G401 (cell line): Measurements from ENCODE around the gene NUTM2G. TPM values are rescaled to one million over a fixed set of nuclear protein-coding genes. Genes with fewer than 3 reads are reported as not detected.
"Not testable (repeated sequence)": the region's sequence is repeated elsewhere in the genome, so short reads cannot be mapped to it uniquely, and the experiment has no call there.

Experiments
- DNase-seq: peaks from one replicate; pipeline ENCODE4 v3.0.0-alpha.2; 2015; ENCODE audit warnings: low spot score
- in situ Hi-C: cut with HindIII; loops from 2 replicates; pipeline ENCODE4 v1.10.0; 2016; ENCODE audit warnings: low sequenced_read_pairs, mixed read lengths
- total RNA-seq: library from RNA; depleted of rRNA; stranded (reverse); fragments of >200 nt; shearing (Covaris generic); gene quantifications from 2 replicates; pipeline ENCODE4 v1.2.3, GENCODE V29; 2014; rRNA removed

Gene NUTM2G, protein sequence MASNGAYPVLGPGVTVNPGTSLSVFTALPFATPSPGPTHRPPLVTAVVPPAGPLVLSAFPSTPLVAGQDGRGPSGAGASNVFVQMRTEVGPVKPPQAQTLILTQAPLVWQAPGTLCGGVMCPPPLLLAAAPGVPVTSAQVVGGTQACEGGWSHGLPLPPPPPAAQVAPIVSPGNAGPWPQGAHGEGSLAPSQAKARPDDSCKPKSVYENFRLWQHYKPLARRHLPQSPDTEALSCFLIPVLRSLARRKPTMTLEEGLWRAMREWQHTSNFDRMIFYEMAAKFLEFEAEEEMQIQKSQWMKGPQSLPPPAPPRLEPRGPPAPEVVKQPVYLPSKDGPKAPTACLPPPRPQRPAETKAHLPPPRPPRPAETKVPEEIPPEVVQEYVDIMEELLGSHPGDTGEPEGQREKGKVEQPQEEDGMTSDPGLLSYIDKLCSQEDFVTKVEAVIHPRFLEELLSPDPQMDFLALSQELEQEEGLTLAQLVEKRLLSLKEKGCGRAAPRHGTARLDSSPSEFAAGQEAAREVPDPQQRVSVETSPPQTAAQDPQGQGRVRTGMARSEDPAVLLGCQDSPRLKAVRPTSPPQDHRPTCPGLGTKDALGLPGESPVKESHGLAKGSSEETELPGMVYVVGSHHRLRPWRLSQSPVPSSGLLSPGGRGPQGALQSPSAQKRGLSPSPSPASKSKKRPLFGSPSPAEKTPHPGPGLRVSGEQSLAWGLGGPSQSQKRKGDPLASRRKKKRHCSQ
- not detected in 2 replicates for total RNA-seq

DNA sequence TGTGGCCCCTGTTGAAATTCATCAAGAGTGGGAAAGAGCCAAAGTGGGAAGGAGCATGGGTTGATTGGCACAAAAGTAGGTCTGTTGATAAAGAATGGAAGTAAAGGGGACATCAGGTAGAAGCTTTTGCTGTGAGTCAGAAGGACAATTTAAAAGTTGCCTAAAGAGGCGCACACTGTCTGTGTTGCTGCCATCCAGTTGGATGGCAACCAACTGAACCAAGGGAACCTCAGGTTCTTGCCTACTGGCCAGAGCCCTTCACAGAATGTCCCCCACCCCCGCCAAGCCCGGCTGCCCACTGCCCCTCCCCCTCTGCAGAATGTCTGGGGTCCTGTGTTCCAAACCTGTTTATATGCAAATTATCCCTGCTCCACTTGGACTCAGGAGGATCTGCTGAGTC lies at the start of gene NUTM2G:
Gene NUTM2G, plus strand, starts transcription at position 301 of the 400 bp plus-strand sequence. CDS start 182 bp downstream, outside the sequence.
- DNase-seq, in situ Hi-C loops: not testable (repeated sequence)

DNA sequence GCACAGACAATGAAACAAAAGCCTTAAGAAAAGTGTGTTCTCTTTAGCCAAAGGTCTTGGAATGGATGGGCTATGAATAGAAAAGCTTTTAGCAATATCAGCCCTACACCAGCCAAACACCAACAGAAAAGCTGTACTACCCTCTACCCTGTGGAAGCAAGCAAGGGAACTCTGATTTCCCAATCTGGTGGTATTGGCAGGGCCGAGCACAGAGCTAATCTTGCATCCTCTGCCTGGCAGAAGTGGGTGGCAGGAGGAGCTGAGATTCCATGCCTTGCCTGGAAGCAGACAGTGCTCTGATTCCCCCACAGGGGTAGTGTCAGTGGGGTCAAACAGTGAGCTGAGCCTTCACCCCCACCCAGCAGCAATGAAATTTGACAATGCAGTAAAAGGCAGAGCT lies 44.7 kb upstream of the NUTM2G start:
- DNase-seq, result no peak
- in situ Hi-C loops, result no loop called here

DNA sequence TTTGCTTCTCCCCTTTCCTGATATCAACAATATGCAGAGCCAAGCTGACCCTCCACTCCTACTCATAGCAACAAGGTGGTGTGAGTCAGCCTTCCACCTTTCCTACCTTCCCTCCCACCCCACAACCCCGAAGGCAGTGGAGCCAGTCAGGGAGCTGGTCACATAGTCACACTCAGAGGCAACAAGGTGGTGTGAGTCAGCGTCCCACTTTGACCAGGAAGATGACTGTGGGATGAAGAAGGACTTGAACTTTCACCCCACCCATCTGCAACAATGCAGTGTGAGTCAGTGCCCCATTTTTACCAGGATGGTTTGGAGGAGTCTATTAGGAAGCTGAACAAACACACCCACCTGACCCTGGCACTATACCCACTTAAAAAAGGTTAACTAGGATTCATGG lies 44.2 kb upstream of the NUTM2G start:
- in situ Hi-C loops, result no loop called here
- no peak for DNase-seq

DNA sequence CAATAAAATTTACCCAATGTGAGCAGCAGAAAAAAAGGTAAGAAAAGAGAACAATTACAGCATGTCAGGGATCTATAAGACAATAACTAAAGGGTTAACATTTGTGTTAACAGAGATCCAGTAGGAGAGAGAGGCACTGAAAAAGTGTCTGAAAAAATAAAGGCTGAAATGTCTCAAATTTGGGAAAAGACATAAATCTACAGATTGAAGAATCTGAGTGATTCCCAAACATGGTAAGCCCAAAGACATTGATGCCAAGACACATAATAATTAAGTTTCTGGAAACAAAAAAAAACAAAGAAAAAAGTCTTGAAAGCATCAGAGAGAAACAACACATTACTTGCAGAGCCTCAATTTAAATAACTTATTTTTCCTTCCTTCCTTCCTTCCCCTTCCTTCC lies 43.2 kb upstream of the NUTM2G start:
- DNase-seq, result no peak
- in situ Hi-C loops, result no loop called here

DNA sequence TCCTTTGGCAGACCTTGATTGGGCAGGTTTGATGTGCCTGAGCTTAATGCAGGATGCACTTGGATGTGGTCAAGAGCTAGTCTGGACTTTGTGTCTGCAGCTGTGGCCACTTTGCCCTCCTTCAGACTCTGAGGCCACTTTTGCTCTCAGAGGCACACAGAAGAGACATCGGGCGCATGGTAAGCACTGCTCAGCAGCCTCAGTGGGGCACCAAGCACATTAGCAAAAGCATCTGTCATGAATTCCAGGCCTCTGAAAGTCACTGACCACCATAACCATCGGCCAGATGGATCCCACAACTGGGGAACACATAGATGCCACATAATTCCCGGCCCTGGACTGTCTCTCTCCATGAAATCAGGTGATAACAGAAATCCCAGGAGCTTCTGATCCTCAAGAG lies 40.1 kb upstream of the NUTM2G start:
- no peak for DNase-seq
- in situ Hi-C loops, result no loop called here

DNA sequence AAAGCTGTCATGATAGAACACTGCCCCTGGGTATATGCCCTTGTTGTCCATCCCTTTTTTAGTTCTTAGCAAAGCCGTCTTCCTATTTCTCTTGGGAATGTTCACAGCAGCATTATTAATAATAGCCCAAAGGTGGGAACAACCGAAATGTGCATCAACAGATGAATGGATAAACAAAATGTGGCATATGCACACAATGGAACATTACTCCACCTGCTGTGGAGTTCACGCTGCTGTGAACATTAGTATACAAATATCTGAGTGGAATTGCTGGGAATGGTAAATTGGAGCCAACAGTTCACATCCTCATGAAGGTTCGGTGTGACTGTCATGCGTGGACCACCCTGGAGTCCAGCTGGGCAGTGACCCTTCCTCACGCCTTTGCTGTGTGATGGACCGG lies 36.5 kb upstream of the NUTM2G start:
- in situ Hi-C loops, result no loop called here

DNA sequence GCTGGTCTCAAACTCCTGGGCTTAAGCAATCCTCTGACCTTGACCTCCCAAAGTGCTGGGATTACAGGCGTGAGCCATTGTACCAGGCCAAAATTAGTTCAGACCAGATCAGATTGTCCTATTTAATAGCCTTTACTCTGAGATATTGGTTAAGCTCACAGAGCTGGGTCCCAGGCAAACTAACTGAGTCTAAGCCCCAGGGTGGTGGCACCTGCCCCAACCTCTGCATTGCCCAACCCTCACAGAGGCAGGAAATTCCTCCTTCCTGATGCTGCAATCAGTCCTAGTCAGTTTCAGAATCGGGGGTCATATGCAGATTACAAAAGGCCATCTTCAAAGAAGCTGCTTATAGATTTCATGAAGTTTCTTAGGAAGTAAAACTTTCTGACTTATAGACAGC lies 28.6 kb upstream of the NUTM2G start:
- DNase-seq, in situ Hi-C loops: not testable (repeated sequence)

More for the DNA sequence above, 36.5 kb upstream of the NUTM2G start:
- no peak for DNase-seq

DNA sequence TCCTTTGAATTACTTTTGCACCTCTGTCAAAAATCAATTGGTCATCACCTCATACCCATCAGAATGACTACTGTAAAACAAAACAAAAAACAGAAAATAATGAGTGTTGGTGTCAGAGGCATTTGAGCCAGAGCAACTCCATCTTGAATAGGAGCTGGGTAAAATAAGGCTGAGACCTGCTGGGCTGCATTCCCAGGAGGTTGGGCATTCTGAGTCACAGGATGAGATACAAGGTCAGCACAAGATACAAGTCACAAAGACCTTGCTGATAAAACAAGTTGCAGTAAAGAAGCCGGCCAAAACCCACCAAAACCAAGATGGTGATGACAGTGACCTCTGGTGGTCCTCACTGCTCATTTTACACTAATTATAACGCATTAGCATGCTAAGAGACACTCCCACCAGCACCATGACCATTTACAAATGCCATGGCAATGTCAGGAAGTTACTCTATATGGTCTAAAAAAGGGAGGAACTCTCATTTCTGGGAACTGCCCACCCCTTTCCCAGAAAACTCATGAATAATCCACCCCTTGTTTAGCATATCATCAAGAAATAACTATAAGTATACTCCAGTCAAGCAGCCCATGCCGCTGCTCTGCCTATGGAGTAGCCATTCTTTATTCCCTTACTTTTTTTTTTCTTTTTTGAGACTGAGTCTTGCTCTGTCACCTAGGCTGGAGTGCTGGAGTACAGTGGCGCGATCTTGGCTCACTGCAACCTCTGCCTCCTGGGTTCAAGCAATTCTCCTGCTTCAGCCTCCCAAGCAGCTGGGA lies 23.5 kb upstream of the NUTM2G start:
- in situ Hi-C loops, DNase-seq: not testable (repeated sequence)

DNA sequence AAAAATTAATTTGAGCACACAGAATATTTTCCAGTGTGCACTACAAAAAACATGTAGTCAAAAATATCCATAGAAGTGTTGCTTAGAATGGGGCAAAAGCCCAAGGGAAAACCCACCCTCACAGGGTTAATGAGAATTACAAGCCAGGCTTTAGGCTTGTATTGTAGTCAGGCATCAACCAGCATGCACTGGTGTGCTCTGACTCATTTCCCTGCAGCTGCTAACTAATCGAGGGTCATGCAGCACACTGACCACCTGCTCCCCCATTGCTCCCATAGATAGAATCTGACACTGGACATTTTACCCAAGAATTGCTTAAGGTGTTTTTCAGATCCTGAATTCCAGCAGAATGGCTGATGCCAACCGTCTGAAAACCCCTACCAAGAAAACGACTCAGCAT lies 20.2 kb upstream of the NUTM2G start:
- DNase-seq, in situ Hi-C loops: not testable (repeated sequence)

DNA sequence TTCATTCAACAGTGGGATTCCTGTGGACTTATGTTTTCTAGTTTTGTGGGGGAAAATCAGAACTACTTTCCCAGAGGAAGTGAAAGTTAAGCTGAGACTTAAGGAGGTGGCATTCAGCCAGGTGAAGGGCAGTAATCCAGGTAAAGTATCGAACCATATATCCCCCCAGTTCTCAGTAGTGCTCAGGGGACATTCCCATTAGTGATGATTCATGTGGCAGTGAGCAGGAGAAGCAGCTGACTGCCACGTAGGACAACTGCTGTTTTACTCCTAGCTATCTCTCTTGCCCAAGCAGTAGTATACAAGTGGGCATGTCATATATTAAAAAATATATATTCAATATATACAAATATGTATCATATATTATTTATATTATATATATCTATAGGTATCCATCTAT lies 13.1 kb upstream of the NUTM2G start:
- in situ Hi-C loops, DNase-seq: not testable (repeated sequence)

DNA sequence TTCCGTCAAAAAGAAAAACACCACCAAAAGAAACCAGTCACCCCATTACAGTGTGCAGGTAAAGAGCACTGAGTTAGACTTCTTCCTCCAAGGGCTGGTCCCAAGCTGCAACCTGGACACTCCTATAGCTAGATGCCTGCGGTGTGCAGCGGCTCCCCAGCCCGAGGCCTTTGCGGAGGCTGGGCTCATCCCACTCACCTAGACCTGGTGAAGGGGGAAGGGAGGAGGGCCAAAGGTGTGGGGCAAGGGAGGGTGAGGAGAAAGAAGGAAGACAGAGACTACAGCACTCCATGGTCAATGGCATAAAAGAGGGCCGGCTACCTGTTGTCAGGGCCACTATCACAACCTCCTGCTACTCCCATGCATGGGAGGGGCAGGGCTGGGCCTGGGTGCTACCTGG lies 12.1 kb upstream of the NUTM2G start:
- in situ Hi-C loops, DNase-seq: not testable (repeated sequence)

DNA sequence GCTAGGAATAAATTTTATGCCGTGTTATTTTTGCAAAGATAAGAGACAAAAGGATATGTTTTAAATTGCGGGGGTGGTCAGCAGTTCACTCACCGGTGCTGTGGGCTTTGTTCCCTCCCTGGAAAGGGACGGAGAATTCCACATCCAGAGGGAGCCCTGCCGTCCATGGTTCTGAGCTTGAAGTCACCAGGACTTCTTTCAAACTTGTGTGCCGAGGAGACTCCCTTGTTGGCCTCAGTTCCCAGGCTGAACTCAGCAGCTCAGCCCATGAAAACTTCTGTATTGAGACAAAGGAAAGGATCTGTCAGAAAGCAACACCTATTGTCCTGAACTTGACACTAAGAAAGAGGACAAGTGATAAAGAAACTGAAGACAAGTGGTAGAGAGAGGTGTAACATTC lies 10.1 kb upstream of the NUTM2G start:
- DNase-seq, in situ Hi-C loops: not testable (repeated sequence)

DNA sequence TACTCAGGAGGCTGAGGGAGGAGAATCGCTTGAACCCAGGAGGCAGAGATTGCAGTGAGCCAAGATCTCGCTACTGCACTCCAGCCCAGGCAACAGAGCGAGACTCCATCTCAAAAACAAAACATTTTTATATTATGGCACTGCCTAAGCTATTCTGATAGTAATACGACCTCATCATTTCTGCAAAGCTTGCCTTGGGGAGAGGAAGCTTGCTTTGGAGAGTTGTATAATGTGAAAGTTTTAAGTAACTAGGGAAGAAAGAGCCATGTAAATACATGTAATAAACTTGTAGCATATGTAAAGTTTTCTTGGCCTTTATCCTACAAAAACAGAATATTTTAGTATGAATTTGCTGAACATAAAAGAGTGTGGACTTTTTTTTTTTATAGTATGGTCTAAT lies 7.8 kb upstream of the NUTM2G start:
- in situ Hi-C loops, DNase-seq: not testable (repeated sequence)

DNA sequence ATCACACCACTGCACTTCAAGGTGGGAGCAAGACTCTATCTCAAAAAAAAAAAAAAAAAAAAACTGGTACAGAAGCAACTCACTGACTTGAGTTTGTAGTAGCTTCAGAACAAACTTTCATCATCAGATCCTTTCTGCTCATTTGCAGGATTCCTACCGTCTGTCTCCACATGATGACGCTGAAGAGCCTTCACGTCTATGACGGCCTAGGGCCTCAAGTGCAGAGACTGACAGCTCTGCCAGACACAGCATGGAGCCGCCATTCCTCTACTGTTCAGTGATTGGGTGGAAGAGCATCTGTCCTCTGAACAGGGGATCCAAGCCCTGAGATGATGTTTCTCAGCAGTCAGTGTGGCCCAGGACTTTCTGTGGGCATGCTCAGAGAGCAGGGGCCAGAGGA lies 3.1 kb upstream of the NUTM2G start:
- in situ Hi-C loops, DNase-seq: not testable (repeated sequence)

DNA sequence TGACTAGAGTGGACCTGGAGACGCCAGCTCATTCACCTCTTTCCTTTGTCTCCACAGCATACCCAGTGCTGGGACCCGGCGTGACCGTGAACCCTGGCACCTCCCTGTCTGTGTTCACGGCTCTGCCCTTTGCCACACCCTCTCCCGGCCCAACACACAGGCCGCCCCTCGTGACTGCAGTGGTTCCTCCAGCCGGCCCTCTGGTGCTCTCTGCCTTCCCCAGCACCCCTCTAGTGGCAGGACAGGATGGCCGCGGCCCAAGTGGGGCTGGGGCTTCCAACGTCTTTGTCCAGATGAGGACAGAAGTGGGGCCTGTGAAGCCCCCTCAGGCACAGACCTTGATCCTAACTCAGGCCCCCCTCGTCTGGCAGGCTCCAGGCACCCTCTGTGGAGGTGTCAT lies 3.0 kb downstream of the NUTM2G start:
- in situ Hi-C loops, DNase-seq: not testable (repeated sequence)

DNA sequence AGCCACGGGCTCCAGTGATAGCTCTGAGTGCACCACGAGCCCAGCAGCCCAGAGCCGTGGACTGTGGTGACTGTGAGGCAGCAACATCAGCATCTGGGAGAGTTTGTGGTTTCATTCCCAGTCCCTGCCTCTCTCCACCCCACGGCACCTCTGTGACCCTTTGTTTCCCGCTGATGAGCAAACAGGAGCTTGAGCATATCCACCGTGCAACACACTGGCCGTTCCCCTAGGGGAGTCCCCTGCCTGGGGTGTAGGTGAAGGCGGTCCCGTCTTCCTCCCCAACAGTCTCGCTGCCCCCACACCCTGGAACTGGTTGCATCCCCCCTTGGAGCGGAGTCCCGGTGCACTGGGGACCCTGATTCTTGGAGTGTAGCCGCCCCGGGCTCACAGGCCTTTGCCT lies 5.5 kb downstream of the NUTM2G start:
- in situ Hi-C loops, DNase-seq: not testable (repeated sequence)

DNA sequence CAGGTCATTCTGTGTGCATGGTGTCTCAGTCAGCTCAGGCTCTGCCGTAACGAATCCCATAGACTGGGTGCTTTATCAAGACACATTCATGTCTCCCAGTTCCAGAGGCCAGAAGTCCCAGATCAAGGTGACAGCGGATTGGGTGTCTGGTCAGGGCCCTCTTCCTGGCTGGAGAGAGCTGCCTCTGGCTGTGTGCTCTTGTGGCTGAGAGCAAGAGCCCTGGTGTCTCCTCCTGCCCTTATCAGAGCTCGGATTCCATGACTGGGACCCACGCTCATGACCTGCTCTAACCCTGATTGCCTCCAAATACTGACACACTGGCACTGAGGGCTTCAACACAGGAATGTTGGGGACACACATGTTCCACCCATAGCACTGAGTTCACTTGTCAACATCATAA lies 6.1 kb downstream of the NUTM2G start:
- not testable (repeated sequence) for DNase-seq

DNA sequence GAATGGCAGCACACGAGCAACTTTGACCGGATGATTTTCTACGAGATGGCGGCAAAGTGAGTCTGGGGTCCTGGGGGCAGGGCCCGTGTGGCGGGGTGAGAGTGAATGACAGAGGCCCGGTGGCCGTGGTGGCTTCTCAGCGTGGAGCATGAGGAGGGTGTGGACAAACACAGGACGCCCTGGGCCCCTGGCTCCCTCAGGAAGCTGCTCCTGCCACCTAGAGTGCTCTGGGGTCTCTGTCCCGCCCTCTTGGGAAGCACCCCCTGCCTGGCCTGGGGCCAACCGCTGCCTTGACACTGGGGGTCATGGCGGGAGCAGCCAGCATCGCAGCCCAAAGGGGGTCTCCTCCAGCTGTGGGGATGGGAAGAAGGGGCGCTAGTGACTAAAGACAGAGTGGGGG lies 6.8 kb downstream of the NUTM2G start:
- in situ Hi-C loops, DNase-seq: not testable (repeated sequence)

More for the DNA sequence above, 6.1 kb downstream of the NUTM2G start:
- in situ Hi-C loops, result not testable (repeated sequence)

DNA sequence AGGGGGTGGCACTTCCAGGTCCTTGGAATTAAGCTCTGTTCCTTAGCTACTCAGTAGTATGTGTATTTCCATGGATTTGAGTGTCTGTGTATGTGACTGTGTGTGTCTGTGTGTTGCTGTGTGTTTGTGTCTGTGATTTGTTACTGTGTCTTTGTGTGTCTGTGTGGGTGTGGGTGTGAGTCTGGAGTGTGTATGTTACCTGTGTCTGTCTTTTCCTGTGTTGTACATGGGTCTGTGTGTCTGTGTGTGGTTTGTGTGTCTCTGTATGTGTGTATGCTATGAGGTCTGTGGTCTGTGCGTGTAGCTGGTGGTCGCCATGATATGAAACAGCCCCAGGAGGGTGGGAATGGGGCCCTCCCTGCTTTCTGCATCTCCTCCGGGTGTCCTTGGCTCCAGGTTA lies 8.8 kb downstream of the NUTM2G start:
- DNase-seq, in situ Hi-C loops: not testable (repeated sequence)
